RPMI8226 (cell line): Measurements from ENCODE around the gene ENDOU.

Source experiments
- DNase-seq: peaks from one replicate; pipeline ENCODE4 v3.0.0-alpha.2; 2015

ENDOU gene

GRCh38 chr12:47742253-47742825 lies 17.0 kb upstream of the ENDOU start:
- peak; percentile 56 for DNase-seq

- peak; percentile 100 for DNase-seq
These were observed 16.0 kb upstream of the ENDOU start for GRCh38 chr12:47741340-47741703.

DNA sequence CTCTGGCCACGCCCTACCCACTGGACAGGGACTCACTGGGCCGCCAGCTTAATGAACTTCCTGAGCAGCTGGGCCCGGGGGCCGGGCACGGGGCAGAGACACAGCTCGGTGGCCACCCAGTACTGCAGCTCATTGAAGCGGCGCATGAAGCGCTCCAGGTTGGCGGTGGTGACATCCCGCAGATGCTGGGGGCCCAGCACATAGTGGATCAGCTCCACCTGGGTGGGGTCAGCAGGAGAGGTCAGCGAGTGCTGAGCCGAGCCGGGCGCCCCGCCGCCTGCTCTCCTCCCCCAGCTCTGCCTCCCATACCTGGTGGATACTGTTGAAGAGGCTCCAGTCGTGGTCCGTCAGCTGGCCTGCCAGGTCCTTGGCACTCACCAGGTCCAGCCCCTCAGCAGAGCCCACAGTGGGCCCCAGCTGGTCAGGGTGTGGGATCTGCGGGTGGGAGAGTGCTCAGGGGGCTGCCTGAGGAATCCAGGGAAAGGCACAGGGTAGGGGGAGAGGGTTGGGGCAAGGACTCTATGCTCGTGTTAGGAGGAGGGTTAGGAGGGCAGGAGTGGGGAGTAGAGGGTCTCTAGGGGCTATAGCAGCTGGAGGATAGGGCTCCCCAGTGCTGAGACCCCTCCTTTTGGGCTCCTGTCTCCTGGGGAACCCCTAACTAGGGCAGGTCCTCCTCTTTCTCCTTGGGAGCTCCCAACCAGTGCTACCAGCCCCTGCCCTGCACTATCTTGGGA lies 15.5 kb upstream of the ENDOU start:
- peak; percentile 88 for DNase-seq

DNA sequence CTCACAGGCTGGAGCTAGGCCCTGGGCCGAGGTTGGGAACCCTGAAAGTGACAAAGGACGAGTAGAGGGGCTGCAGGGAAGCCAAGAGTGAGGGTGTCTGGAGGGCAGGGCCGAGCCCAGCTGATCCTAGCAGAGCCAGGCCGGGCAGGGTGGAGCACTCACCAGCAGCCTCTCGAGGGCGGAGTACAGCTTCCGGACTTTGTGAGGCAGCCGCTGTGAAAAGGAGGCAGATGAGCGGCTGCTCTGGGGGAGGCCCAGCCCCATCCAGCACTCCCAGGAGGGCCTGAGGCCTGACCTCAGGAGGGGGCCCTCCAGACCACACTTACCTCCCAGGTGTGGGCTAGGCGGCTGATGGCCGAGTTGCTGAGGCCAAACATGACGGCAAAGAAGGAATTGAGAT lies 14.7 kb upstream of the ENDOU start:
- peak; percentile 60 for DNase-seq

- no peak for DNase-seq
These were observed 14.0 kb upstream of the ENDOU start for GRCh38 chr12:47739297-47739696.

DNA sequence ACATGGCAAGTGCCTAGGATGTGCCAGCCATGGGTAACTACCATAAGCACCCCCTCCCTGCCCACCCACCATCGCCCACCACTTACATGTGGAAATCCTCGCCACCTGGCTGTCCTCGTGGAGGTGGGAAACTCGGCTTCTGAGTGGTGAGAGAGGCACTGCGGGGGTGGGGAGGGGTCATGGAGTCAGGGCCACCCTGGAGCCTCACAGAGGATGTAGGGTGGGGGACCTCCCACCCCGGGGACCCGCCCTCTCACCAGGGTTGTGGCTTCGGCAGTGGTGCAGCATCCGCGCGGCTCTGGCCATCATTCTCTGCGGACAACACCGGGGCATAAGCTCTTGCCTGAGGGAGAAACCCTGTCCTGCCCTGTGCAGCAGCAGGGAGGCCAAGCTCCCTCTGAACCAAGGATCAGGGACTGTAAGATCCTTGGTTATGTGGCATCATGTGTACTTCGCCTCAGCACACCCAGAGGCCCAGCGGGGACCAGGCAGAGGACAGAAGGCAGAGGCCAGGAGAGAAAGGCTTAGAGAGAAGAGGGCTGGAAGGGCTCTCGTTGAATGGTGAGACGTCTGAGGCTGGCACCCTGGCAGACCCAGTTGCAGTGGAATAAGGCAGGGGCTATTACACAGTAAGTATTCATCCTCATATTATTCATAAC lies 12.8 kb upstream of the ENDOU start:
- DNase-seq: no peak

- DNase-seq: no peak
These were observed 11.8 kb upstream of the ENDOU start for GRCh38 chr12:47736877-47737676.

DNA sequence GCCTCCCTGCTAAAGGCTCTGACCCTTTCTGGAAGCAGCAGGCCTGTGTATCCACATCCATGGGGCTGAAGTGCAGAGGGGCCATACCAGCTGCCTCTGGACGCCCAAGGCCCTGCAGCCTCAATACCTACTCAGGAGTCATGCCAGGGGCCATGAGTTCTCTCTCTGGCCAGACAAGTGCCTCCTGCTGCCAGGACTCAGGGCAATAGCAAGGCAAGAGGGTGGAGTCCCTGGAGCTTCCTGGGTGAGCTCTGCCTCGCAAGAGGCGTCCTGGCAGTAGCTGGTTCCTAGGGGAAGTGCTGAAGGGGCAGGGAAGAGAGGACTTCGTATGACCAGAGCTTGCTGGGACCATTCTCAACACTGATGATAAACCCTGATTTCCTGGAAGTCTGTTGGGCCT lies 10.9 kb upstream of the ENDOU start:
- DNase-seq: no peak

DNA sequence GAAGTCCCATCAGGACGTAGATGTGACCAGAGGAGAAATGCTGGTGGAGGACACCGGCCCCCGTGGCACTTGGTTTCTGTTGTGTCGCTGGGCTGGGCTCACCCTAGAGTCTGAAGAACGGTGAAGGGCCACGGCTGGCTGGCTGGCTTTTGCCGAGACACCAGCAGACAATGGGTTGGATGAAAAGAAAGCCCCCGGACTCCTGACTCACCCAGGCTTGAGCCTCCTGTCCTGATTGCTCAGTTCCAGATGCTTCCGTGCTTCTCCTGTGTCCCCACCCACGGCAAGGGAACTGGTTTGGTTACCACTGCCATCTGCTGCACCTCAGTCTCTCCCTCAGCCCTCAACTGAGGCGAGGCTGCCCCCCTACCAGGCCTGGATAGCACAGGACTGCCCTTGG lies 10.4 kb upstream of the ENDOU start:
- DNase-seq: no peak

GRCh38 chr12:47734725-47735480 lies 9.6 kb upstream of the ENDOU start:
- no peak for DNase-seq

DNA sequence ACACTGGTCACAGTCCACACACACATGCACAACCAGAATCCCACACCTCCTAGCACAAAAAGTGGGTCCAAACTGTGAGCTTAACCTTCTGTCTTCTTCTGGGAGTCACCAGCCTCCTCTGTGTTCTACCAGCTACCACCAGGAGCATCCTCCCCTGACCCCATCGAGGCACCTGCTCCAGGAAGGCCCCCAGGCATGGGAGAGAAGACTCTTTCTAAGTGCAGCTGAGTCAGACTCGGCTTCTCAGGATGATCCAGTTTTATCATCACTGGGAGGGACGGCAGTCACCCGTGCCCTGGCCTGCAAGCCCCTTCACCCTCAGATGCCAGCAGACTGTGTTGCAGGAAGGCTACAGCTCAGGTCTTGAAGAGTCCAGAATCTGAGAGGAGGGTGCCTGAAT lies 7.9 kb upstream of the ENDOU start:
- no peak for DNase-seq

GRCh38 chr12:47732504-47732903 lies 7.2 kb upstream of the ENDOU start:
- no peak for DNase-seq

GRCh38 chr12:47731723-47732122 lies 6.4 kb upstream of the ENDOU start:
- peak; percentile 62 for DNase-seq

GRCh38 chr12:47730341-47730744 lies 5.1 kb upstream of the ENDOU start:
- no peak for DNase-seq

DNA sequence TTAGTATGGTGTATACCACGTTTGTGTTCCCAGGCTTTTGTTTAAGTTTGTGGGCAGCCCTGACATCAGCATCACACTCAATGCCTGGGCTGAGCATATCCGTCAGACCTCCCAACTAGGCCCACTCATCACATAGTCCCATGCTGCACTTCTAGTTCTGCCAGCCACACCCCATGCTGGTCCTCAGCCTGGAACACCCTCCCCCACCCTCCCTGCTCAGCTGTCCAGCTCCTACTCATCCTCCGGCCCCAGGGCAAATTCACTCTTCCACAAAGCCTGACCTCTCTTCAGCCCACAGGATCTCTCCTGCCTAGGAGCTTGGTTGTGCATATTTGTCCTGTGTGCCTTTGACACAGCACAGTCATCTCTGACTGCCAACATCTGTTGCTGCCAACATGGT lies 3.9 kb upstream of the ENDOU start:
- no peak for DNase-seq

DNA sequence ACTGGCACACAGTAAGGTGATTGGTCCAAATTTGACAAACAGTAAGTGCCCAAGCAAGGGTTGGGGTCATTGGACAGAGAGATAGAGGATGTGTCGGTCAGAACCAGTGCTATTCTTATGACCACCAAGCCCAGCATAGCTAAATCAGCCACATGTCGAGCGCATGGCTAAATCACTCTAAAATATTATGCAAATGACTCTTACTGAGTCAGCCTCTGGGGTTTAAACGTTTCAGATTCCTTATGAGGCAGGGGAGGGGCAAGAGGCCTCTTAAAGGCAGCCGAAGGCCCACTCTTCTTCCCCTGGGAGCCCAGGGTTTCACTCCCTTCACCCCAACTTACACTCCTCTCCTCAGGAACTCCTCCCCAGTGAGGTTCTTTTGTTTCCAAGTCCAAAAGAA lies 603 bp upstream of the ENDOU start:
- no peak for DNase-seq

DNA sequence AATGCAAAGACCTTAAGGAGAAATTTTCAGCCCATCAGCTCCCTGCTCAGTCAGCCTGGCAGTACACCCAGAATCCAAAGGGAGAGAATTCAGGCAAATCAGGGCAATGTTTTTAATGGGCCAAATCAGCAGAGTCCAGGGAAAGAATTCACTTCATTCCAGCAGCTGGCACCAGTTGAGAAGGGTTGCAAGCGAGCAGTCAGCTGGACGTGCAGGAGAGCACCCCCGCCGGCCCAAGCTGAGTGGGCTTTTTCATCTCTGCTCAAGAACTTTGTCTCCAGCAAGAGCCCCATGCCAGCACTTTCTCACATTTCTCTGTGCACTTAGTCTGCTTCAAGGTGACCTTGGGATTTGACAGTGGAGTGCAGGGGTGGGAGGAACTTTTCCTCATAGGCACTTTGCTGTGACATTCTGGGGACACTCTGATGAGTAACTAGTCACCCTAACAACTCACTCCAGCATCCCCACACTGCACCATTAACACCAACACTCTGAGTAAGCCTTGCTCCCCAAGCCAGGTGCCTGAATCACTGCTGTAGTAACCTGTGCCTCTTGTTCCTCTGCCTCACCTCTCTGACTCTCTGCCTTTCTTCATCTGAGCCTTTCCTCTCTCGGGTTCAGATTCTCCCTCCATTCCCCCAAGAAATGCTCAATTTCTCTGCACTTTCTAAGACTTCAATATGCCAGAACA lies 2.2 kb downstream of the ENDOU start:
- no peak for DNase-seq

- no peak for DNase-seq
These were observed 3.0 kb downstream of the ENDOU start for GRCh38 chr12:47722136-47722834.

DNA sequence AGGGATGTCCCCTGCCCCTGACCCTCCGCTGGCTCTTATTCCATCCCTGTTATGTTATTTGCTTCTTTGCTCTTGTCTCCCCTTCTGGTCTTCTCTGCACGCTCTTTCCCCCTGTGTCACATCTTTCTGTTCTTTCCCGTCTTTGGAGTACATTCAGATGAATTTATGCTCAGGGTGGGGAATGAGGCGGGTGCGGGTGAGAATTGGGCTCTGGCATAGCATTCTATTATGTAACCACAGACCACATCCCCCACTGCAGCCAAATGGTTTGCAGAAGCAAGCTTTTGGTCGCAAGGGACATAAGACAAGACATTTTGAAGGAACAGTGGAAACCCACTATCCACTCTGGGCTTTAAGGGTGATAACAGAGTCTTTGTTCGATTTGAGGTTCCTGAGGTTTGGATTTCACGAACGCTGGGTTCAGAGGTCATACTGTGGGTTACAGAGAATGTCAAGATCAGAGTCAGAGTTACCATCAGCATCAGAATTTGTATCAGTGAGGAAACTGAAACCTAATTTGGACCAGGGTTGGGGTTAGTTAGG lies 3.8 kb downstream of the ENDOU start:
- no peak for DNase-seq

GRCh38 chr12:47718531-47718930 lies 6.8 kb downstream of the ENDOU start:
- DNase-seq: no peak
